Panc1 (cell line): ENCODE measurements around the gene ULBP3.
A peak's percentile ranks its signal among the peaks of the same experiment; 100 is the strongest.

ENCODE experiments used
- CTCF ChIP-seq: fragments of 450-650 bp; IDR thresholded peaks from 2 replicates; pipeline ENCODE4 v1.5.1; 2017; ENCODE audit warnings: mild to moderate bottlenecking
- POLR2AphosphoS5 ChIP-seq: IDR thresholded peaks from 2 replicates; pipeline ENCODE4 v1.6.1; 2012; ENCODE audit warnings: mild to moderate bottlenecking, low read depth, low read length, moderate library complexity
- REST ChIP-seq, 2 experiments: IDR thresholded peaks; 2 replicates each; pipeline ENCODE4 v1.6.1; 2011 to 2012; ENCODE audit warnings: low read depth in 2 of 2, control low read depth in 1 of 2, low read length in 1 of 2, mild to moderate bottlenecking in 1 of 2, moderate library complexity in 1 of 2; ENCODE audit not compliant: insufficient read depth in 1 of 2
- SIN3A ChIP-seq: IDR thresholded peaks from 2 replicates; pipeline ENCODE4 v1.6.1; 2012; ENCODE audit warnings: low read depth, mild to moderate bottlenecking, low read length, moderate library complexity, borderline replicate concordance; ENCODE audit not compliant: insufficient read depth
- TCF7L2 ChIP-seq: IDR thresholded peaks from 2 replicates; pipeline ENCODE4 v1.6.1; 2011; ENCODE audit warnings: mild to moderate bottlenecking, low read depth, low read length, inconsistent platforms

GRCh38 chr6:150081702-150082101 lies 12.8 kb upstream of the ULBP3 start:
- TF ChIP-seq CTCF (0 out of 2 replicates have a peak, but pooled peaks have one; percentile 30), POLR2AphosphoS5 (no peak), TCF7L2 (no peak), REST (IDR thresholded peaks at IDR 0.05; ENCODE audit: insufficient read depth in 1 of 2, low read depth in 2 of 2, low read length in 1 of 2) (no peak), SIN3A (no peak)
